HG03159 (cell line): ENCODE results near the gene UGT2B7.
"Not testable (repeated sequence)": the region's sequence is repeated elsewhere in the genome, so short reads cannot be mapped to it uniquely, and the experiment has no call there.

Experiments used
- ATAC-seq: cut with Tn5 transposase; IDR thresholded peaks from one replicate; pipeline ENCODE4 v1.9.1; 2021; ENCODE audit warnings: mild to moderate bottlenecking, moderate library complexity; ENCODE audit not compliant: unreplicated experiment

The UGT2B7 gene

DNA sequence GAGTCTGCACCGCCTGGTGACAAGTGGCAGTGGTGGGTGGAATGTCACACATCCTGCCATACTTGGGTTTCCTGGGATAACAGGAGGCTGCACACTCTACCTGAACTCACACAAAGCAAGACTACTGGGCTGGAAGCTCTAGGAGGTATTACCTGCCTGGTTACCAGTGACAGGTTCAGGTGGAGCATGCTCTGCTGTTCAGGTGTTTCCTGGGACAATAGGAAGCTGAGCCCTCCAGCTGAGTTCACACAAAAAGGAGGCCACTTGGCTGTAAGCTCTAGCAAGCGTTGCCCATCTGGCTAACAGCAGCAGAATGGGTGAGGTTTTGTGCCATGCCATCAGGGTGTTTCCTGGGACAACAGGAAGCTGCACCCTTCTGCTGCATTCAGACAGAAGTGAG lies 17.4 kb upstream of the UGT2B7 start:
- ATAC-seq: no peak

DNA sequence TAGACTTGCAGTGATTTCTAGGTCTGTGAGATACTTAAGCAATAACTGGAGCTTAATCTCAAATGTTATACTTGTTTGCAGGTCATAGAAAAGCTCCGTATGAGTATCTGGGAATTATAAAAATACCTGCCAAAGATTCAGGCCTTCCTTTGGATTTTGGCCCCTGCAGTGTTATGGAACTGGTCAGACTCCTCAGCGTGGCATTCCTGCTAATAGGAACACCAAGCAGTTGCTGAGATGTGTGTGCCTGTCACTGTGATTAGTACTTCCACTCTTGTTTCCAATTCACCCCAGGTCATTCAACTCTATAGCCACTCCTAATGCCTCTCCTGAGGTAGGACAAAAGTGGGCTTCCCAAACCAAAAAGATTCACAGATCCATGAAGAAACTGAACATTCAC lies 7.8 kb upstream of the UGT2B7 start:
- no peak for ATAC-seq

DNA sequence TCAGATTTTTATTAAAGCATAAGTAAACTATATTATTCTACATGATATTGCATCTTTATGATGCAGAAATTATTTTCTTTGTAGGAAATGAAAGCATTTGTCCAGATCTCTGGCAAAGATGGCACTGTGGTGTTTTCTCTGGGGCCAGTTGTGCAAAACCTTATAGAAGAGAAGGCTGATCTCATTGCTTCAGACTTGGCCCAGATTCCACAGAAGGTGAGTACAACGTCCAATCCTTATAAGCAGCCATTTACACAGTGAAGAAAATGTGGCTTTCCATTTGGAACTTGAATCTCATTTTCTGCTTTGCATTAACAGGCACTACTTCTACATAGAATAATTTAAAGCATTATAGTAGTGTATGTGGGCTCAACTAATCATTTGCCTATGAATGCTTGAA lies 6.9 kb upstream of the UGT2B7 start:
- ATAC-seq: no peak

DNA sequence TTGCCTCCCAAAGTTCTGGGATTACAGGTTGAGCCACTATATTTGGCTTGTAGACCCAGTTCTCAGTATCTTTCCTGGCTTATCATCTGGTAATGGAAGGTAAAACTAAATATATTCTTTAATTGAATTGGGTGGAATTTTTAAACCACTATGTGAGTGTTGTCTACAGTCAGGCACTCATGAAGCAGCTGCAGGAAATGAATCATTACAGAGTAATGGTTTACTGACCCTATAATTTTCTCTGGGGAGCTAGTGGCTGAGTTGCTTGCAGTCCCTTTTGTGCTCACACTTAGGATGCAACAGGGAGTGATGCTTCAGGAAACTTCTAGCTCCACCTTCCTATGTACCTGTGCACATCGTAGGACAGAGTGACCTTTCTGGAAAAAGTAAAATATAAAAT lies 4.1 kb upstream of the UGT2B7 start:
- ATAC-seq: no peak

DNA sequence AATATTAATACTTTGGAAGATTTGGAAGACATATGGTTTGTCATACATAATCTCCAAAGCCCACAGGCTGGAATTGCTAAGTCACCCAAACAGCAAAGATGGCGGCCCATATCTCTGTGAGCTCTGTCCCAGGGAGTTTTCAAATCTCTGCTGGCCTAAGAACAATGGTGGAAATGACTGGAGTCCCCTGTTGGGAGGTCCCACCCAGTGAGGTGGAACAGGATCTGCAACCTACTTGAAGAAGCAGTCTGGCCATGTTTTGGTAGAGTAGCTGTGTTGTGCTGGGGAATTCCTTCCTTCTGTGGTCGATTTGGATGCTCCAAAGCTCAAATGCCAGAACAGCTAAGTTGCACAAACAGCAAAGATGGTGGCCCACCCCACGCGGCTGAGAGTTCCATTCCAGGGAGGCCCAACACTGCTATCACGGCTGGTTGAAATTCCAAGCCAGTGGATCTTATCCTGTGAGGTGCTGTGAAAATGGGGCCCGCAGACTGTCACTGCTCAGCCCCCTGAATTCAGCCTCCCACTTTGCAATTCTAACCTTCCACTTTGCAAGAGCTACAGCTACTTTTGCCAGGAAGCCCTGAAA lies 3.2 kb upstream of the UGT2B7 start:
- no peak for ATAC-seq

DNA sequence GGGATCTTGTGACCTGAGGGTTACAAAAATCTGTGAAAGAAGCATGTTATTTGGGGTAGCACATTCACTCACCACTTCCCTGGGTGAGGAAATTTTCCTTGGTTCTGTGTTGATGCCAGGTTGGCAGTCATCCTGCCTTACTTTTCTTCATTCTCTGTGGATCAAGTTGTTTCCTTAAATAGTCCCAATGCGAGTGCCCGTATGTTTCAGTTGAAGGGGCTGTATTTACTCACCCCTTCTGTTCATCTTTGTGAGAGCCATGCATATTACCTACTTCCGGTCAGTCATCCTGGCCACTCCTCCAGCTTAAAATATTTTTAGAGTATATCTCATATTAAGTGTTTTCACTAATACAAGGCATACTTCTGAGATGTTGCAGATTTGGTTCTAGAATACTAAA lies 2.6 kb upstream of the UGT2B7 start:
- ATAC-seq: no peak

- no peak for ATAC-seq
Observed at GRCh38 chr4:69095301-69095731, 958 bp upstream of the UGT2B7 start.

DNA sequence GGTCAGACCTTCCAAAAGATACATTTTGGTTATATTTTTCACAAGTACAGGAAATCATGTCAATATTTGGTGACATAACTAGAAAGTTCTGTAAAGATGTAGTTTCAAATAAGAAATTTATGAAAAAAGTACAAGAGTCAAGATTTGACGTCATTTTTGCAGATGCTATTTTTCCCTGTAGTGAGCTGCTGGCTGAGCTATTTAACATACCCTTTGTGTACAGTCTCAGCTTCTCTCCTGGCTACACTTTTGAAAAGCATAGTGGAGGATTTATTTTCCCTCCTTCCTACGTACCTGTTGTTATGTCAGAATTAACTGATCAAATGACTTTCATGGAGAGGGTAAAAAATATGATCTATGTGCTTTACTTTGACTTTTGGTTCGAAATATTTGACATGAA lies 536 bp downstream of the UGT2B7 start:
- ATAC-seq: no peak

DNA sequence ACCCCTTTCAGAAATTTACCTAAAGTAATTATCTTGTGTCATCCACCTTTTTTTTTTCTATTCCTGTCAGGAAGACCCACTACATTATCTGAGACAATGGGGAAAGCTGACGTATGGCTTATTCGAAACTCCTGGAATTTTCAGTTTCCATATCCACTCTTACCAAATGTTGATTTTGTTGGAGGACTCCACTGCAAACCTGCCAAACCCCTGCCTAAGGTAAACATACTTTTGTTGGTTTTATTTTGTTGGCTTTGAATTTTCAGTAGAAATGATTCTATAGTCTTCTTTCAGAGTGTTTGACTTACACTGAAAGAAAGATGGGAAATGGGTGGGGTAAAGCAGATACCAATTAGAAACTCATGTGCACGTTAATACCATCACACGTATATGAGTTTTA lies 2.2 kb downstream of the UGT2B7 start:
- ATAC-seq: no peak

DNA sequence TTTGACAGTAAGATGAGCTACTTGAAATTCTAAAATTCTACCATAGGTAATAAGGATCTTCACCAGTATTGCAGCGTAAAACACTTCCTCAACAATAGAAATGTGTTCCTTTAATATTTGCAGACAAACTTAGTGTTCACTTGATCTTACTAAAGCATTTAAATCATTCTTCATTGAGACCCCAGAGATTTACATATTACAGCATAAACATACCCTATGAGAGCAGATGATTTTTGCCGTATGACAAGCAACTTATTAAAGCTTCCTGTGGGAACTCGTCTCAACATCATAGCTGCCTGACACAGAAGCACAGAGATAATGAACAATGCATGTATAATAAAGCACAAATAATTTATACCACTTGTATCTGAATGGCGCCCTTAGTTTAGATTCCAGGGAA lies 3.6 kb downstream of the UGT2B7 start:
- no peak for ATAC-seq

- not testable (repeated sequence) for ATAC-seq
Observed at GRCh38 chr4:69102668-69103067, 6.4 kb downstream of the UGT2B7 start.

- ATAC-seq: no peak
Observed at GRCh38 chr4:69104719-69105275, 8.5 kb downstream of the UGT2B7 start.

GRCh38 chr4:69115151-69115850 lies 19.0 kb downstream of the UGT2B7 start:
- ATAC-seq: not testable (repeated sequence)

- ATAC-seq: no peak
Observed at GRCh38 chr4:69115851-69116213, 19.6 kb downstream of the UGT2B7 start.

- no peak for ATAC-seq
Observed at GRCh38 chr4:69116645-69117321, 20.5 kb downstream of the UGT2B7 start.

GRCh38 chr4:69120870-69121269 lies 24.6 kb downstream of the UGT2B7 start:
- ATAC-seq: no peak

DNA sequence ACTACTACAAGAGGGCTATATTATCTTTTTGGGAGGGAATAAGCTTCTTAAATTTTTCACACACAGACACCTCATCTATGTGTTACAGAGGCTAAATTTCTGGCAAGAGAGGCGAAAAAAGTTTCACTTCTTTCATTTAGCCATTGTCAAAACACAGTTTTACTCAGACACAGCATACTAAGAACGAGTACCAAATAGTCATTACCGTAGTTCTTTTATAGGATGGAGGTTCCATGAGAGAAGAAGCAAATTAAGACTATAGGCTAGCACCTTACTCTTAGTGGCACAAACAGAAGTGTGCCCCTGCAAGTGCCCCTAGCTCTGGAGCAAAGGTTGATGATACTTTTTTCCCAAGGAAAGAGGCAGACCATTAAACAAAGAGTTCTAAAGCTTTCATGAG lies 26.2 kb downstream of the UGT2B7 start:
- no peak for ATAC-seq

DNA sequence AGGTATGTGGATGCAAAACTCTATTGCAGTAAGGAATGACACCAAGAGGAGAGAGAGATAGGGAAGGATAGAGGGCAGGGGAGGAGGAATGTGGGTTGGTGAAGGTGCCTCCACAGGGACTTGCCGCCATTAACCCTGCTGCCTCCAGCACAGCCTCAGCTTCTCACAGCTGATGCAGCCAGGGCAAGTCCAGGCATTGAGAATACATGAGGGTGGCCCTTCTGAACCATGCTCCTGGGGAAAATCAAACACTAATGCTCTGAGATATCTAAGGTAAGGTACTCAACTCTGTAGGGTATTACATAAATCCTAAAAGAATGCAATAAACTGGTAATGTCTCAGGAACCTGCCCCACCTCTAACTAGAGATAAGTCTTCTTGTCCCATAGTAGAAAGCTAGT lies 28.7 kb downstream of the UGT2B7 start:
- ATAC-seq: no peak

DNA sequence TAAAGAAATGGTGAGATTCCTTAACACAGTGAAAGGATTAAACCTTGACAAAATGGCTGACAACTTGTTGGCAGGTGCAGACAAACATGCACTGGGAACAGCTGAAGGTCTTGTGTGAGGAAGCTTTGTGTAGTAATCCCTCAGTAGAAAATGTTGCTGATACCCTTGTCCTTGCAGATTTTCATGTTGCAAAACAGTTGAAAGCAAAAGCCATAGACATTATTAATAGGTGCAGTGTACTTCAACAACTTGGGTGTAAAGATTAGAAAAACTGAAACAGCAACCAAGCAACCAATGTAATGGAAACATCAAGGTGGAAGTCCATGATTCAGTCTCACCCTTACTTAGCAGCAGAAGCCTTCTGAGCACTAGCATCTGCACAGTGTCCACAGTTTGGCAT lies 29.8 kb downstream of the UGT2B7 start:
- no peak for ATAC-seq

GRCh38 chr4:69133993-69134392 lies 37.7 kb downstream of the UGT2B7 start:
- no peak for ATAC-seq

DNA sequence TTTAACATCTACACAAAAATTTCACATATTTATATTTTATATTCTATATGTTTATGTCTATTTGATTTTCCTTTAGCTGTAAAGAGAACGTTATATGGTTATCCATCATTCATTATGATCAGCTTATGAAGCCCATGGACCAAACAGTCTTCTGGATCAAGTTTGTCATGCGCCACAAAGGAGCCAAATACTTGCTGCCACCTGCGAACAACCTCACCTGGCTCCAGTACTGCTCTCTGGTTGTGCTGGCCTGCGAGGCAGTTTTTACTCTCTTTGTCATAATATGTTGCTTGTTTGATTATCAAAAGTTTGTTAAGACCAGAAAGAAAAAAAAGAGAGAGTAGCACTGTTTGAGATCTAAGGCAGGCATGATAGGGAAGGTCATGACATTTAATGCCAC lies 38.2 kb downstream of the UGT2B7 start:
- no peak for ATAC-seq

DNA sequence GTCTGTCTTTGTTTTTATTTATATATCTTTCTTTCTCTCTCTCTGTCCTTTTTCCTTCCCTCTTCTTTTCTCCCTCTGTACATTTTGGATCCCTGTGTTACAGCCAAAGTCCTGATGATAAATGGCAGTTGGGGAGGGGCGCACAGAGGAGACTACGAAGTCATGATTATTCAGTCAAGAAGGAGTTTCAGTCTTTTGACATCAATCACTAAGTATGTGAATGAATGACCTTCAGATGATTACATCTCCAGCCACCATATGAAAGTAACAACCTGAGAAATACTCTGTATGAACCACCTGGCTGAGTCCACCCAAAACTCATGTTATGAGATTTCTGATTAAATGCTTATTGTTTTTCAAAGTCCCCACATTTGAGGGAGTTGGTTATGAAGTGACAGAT lies 45.0 kb downstream of the UGT2B7 start:
- ATAC-seq: no peak
